Small intestine (tissue), 7 donors: ENCODE data around the gene SPNS2. TPM values are rescaled to one million over a fixed set of nuclear protein-coding genes. Genes with fewer than 3 reads are reported as not detected.
A peak's percentile ranks its signal among the peaks of the same experiment; 100 is the strongest.

ENCODE experiments used
- DNase-seq, 2 donors: peaks; one replicate each; pipeline versions ENCODE4 v3.0.0 to v3.0.0-alpha.2; 2013
- FAIRE-seq: peaks from 2 replicates; lab custom pipeline; 2012; peaks lifted over from hg19 to GRCh38; lab: Jason Lieb, UNC
- H3K27ac ChIP-seq, 3 donors: one replicate each; pipeline ENCODE4 v1.5.1; 2013; ENCODE audit warnings: low read length in 2 of 3, mild to moderate bottlenecking in 2 of 3, control low read depth in 1 of 3, inconsistent platforms in 1 of 3, low read depth in 1 of 3, moderate library complexity in 1 of 3
- H3K27me3 ChIP-seq, 3 donors: one replicate each; pipeline ENCODE4 v1.6.1; 2013; ENCODE audit warnings: low read length in 3 of 3, inconsistent platforms in 1 of 3; ENCODE audit not compliant: control insufficient read depth in 3 of 3, insufficient read depth in 3 of 3
- H3K36me3 ChIP-seq, 3 donors: one replicate each; pipeline ENCODE4 v1.6.1; 2013; ENCODE audit warnings: low read length in 3 of 3, inconsistent platforms in 1 of 3, low read depth in 1 of 3, mild to moderate bottlenecking in 1 of 3, moderate library complexity in 1 of 3; ENCODE audit not compliant: control insufficient read depth in 3 of 3, insufficient read depth in 2 of 3
- H3K4me1 ChIP-seq, 3 donors: one replicate each; pipeline ENCODE4 v1.6.1; 2013; ENCODE audit warnings: low read length in 2 of 3, inconsistent platforms in 1 of 3, low read depth in 1 of 3, mild to moderate bottlenecking in 1 of 3, moderate library complexity in 1 of 3; ENCODE audit not compliant: control insufficient read depth in 3 of 3, insufficient read depth in 2 of 3
- H3K4me3 ChIP-seq, 3 donors: one replicate each; pipeline ENCODE4 v1.5.1; 2013; ENCODE audit warnings: low read length in 3 of 3, control low read depth in 1 of 3, inconsistent platforms in 1 of 3, low read depth in 1 of 3, mild to moderate bottlenecking in 1 of 3, moderate library complexity in 1 of 3
- H3K9me3 ChIP-seq, 2 donors: one replicate each; pipeline ENCODE4 v1.6.1; 2013; ENCODE audit warnings: low read depth in 1 of 2, low read length in 1 of 2; ENCODE audit not compliant: control insufficient read depth in 2 of 2, insufficient read depth in 1 of 2
- WGBS, 3 donors: extraction: QIAGEN DNeasy Blood & Tissue Kit; methylation state at CpG; one replicate each; pipeline ENCODE4 v1.1.7; 2013; 5-methylcytosine and 5-hydroxymethylcytosine counted together
- polyA plus RNA-seq, 4 donors: library from polyadenylated mRNA; stranded (reverse) in 3 of 4; unstranded in 1 of 4; fragments of 200-250 nt in 3 of 4; fragments of 120-200 nt in 1 of 4; gene quantifications; one replicate each; pipeline versions ENCODE4 v1.2.1 to v1.2.3, GENCODE V29; 2013
- donor health status: healthy with polysubstance abuse.
- donor health status: control.
- donor health status: control.
- donor health status: Bipolar disorder and iron deficiency.
- donor health status: healthy.

Gene SPNS2
- polyA plus RNA-seq, 4 donors = 6.3 to 37.3 (median 22.3) TPM

DNA sequence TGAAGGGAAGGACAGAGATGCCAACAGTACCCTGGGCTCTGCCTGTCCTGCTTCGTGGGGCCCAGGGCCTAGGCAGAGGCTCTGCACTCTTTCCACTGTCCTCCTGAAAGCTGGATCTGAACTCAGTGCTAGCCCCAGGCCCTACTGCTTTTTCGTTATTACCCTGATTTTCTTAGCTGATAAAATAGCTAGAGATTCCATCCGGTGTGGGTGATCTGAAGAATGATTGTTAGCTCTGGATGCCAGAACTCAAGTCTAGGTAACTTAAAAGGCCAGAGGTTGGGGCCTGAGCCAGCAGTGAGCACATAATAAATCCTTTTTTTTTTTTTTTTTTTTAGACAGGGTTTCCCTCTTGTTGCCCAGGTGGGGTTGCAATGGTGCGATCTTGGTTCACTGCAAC, 58.3 kb downstream of the SPNS2 start:
- no peak for DNase-seq
- 57 to 79% (median 71%) methylated on average over 4 of the region's 4 CpGs for WGBS, 3 donors
- H3K4me1 ChIP-seq = peaks cover 7 to 42% (median 11%) of the 10 kb centered on the region in 3 donors
- H3K27me3 ChIP-seq = no peaks in the 10 kb centered on the region
- no peaks in the 10 kb centered on the region for H3K9me3 ChIP-seq
- H3K36me3 ChIP-seq = peaks cover 0 to 25% (median 11%) of the 10 kb centered on the region in 3 donors
- no peak overlapping the region for H3K4me3 ChIP-seq
- no peak overlapping the region for H3K27ac ChIP-seq
- no peak for FAIRE-seq

DNA sequence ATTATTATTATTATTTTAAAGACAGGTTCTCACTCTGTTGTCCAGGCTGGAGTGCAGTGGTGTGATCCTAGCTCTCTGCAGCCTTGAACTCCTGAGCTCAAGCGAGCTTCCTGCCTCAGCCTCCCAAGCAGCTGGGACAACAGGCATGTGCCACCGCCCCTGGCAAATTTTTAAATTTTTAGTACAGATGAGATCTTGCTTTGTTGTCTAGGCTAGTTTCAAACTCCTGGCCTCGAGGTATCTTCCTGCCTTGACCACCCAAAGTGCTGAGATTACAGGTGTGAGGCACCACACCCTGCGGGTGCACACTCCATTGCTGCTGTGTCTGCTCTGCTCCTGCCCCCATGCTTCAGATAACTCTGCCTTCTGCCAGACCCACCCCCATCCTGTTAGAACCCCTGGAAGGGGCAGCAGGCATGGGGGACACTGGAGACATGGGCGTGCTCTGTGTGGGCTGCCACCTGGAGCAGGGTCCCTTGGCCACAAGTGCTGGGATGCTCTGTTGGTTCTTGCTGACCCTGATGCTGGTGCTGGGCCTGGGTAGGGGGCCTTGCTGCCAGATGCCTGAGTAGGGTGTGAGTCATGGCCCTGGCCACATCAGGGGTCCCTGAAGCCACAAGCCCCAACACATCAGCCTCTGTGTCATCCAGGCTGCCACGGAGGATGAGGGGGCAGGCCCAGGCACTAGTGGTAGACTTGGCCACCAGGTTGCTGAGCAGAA, 59.1 kb downstream of the SPNS2 start:
- 79 to 88% (median 85%) methylated on average over 6 of the region's 6 CpGs for WGBS, 3 donors
- Histone ChIP-seq H3K9me3 (no peaks in the 10 kb centered on the region), H3K4me1 (peaks cover 9 to 49% (median 11%) of the 10 kb centered on the region in 3 donors), H3K36me3 (peaks cover 0 to 17% (median 3%) of the 10 kb centered on the region in 3 donors), H3K27ac (no peak overlapping the region), H3K4me3 (no peak overlapping the region), H3K27me3 (no peaks in the 10 kb centered on the region)
- DNase-seq (no peak), FAIRE-seq (no peak)

DNA sequence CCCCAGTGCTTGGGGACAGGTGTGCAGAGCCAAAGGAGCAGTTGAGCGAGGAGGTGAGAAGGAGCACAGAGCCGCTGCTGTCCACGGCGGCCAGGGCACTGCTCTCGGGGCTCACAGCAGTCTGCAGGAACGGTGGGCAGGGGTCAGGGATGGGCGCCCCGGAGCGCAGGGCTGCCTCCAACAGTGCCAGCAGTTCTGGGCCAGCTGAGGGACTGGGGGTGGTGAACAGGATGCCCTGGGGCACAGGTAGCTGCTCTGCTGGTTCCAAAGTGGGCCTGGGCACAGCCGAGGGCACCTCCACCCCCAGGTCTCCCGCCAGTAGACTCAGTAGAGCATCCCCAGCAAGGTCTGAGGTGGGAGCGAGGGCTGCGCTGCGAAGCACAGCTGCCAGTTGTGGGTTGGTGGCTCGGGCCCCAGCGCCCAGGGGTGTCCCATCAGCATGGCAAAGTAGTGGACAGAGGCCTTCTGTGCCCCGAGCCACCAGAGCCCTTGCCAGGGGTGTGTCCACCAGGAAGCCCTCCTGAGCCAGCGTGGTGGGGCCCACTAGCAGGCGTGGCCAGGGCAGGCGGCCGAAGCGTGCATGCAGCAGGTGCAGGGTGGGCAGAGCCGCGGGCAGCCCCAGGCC, 59.8 kb downstream of the SPNS2 start:
- WGBS, 3 donors = 58 to 88% (median 72%) methylated on average over 24 of the region's 24 CpGs
- peaks cover 0 to 11% (median 0%) of the 10 kb centered on the region in 3 donors for H3K36me3 ChIP-seq
- no peaks in the 10 kb centered on the region for H3K27me3 ChIP-seq
- FAIRE-seq = no peak
- H3K4me1 ChIP-seq = peaks cover 9 to 49% (median 11%) of the 10 kb centered on the region in 3 donors
- H3K4me3 ChIP-seq = peak overlapping the region in 1 of 3 donors; percentile 50
- no peak overlapping the region for H3K27ac ChIP-seq
- no peaks in the 10 kb centered on the region for H3K9me3 ChIP-seq
- no peak for DNase-seq

DNA sequence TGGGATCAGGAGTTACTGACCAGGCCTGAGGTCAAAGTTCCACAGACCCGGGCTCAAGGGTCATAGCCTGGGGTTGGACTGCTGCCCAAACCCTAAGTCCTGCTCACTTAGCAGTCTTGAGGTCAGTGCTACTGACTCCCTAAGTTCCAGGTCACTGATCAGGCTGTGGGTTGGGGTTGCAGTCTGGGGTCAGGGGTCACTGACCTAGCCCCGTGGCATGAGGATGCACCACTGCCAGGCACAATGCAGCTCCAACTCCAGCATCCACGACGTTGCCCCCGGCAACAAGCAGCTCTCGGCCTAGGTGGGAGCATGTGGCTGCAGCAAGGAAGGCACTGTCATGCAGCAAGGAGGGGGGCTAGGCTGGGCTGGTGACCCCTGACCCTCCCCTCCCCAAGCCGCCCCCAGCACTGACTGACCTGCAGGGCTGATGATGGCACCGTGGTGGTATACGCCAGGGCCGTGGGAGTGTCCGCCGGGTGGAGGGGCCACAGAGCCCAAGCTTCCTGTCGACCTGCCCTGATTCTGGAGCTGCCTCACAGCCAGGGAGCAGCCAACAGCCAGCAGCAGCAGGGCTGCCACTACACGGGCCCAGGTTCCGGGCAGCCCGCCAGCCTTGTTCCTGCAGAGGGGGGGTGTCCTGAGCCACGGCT, 60.6 kb downstream of the SPNS2 start:
- 5 to 56% (median 42%) methylated on average over 14 to 17 of the region's 17 CpGs for WGBS, 3 donors
- Histone ChIP-seq H3K36me3 (peaks cover 0 to 4% (median 0%) of the 10 kb centered on the region in 3 donors), H3K9me3 (no peaks in the 10 kb centered on the region), H3K27ac (peak overlapping the region; percentile 53 to 90 (median 84)), H3K4me1 (peaks cover 9 to 46% (median 11%) of the 10 kb centered on the region in 3 donors), H3K27me3 (no peaks in the 10 kb centered on the region), H3K4me3 (peak overlapping the region in 2 of 3 donors; percentile 32 to 50)
- FAIRE-seq = no peak
- peak in 1 of 2 donors; percentile 43 for DNase-seq

DNA sequence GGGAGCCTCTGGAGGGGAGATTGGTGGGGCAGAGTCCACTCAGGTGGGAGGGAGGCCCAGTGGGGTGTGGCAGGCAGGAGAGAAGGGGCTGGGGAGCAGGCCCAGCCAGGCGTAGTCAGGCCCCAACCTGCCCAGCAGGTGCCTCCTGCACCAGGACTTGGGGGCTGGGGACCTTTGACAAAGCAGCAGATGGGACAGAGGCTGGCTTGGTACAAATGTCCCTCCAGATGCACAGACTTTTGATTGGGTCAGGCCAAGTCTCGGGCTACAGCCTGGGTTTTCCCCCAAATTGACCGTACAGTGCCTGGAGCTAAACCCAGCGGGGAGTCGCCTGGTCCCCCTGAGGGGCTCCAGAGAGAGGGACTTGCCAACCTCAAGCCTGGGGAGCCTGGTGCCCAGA, 61.3 kb downstream of the SPNS2 start:
- H3K4me1 ChIP-seq = peaks cover 9 to 43% (median 9%) of the 10 kb centered on the region in 3 donors
- H3K9me3 ChIP-seq = no peaks in the 10 kb centered on the region
- H3K27ac ChIP-seq = peak overlapping the region; percentile 53 to 90 (median 84)
- WGBS, 3 donors = 10 to 72% (median 27%) methylated on average over 5 of the region's 5 CpGs
- DNase-seq (peak in 1 of 2 donors; percentile 55), FAIRE-seq (no peak)
- H3K4me3 ChIP-seq = peak overlapping the region in 2 of 3 donors; percentile 32 to 50
- no peaks in the 10 kb centered on the region for H3K27me3 ChIP-seq
- no peaks in the 10 kb centered on the region for H3K36me3 ChIP-seq

DNA sequence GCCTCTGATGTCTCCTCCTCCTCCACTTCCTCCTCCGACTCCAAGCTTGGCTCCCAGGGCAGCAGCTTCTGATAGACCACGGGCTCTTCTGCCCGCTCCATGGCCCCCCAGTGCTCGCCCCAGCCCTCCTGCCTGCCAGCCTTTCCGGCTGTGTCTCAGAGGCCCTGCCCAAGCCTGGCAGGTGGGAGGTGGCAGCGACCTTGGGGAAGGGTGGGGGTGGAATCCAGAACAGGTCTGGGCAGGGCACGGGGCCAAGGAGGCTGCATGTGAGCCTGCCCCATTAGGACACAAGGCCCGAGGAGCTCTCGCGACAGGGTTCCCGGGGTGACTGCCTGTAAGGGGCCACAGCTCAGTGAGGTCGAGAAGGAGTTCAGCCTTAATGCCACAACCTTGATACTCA, 61.7 kb downstream of the SPNS2 start, which contains the start of gene GGT6:
TSS of gene GGT6 (minus strand) at position 157 of the 400 bp plus-strand sequence. CDS start at position 101, 56 bp downstream.
- peaks cover 9 to 45% (median 9%) of the 10 kb centered on the region in 3 donors for H3K4me1 ChIP-seq
- H3K4me3 ChIP-seq = peak within 1 kb of the TSS in 2 of 3 donors; percentile 32 to 50
- DNase-seq (peak; percentile 54 to 87), FAIRE-seq (no peak)
- no peaks in the 10 kb centered on the region for H3K27me3 ChIP-seq
- 21 to 62% (median 52%) methylated on average over 12 of the region's 12 CpGs for WGBS, 3 donors
- H3K9me3 ChIP-seq = no peaks in the 10 kb centered on the region
- H3K36me3 ChIP-seq = no peaks in the 10 kb centered on the region
- peak within 1 kb of the TSS; percentile 53 to 90 (median 84) for H3K27ac ChIP-seq

DNA sequence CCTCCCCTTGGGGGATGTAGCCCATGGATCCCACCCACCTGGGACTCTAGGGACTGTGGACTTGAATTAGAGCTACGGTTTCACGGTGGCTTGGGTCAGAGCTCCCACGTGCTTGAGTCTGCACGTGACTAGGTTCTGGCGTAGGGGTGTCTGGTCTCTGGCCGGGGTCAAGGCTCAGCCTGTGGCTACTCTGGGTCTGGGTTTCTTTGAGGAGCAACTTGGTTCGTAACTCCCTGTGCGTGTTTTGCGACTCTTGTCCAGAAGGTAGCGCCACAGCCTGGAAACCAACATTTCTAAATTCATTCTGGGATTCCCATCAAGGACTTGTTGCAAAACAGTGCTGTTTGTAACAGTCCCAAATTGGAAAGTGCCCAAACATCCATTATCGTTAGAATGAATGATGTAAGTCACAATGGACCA, 62.2 kb downstream of the SPNS2 start:
- Histone ChIP-seq H3K36me3 (no peaks in the 10 kb centered on the region), H3K27me3 (no peaks in the 10 kb centered on the region), H3K4me3 (no peak overlapping the region), H3K27ac (peak overlapping the region; percentile 13 to 90 (median 84)), H3K4me1 (peaks cover 8 to 45% (median 8%) of the 10 kb centered on the region in 3 donors), H3K9me3 (no peaks in the 10 kb centered on the region)
- WGBS, 3 donors = 22 to 56% (median 43%) methylated on average over 11 of the region's 11 CpGs
- no peak for DNase-seq
- FAIRE-seq = no peak
